Muscle layer of duodenum (tissue), 2 donors: ENCODE results near the gene SLC25A2.
A peak's percentile ranks its signal among the peaks of the same experiment; 100 is the strongest.
"Not testable (repeated sequence)": the region's sequence is repeated elsewhere in the genome, so short reads cannot be mapped to it uniquely, and the experiment has no call there.

Source experiments
- H3K27ac ChIP-seq: one replicate; pipeline ENCODE4 v1.7.0; 2013; ENCODE audit warnings: mild to moderate bottlenecking, low read length
- H3K27me3 ChIP-seq: one replicate; pipeline ENCODE4 v1.7.0; 2013; ENCODE audit warnings: low read depth, mild to moderate bottlenecking, control low read depth, low read length
- H3K36me3 ChIP-seq, 2 donors: one replicate each; pipeline ENCODE4 v1.7.0; 2013; ENCODE audit warnings: low read length in 2 of 2, control low read depth in 1 of 2, mild to moderate bottlenecking in 1 of 2; ENCODE audit not compliant: insufficient read depth in 2 of 2, control insufficient read depth in 1 of 2
- H3K4me1 ChIP-seq, 2 donors: one replicate each; pipeline ENCODE4 v1.7.0; 2013; ENCODE audit warnings: low read length in 2 of 2, mild to moderate bottlenecking in 2 of 2, control low read depth in 1 of 2, moderate library complexity in 1 of 2; ENCODE audit not compliant: insufficient read depth in 2 of 2, control insufficient read depth in 1 of 2
- H3K4me3 ChIP-seq, 2 donors: one replicate each; pipeline ENCODE4 v1.7.0; 2013; ENCODE audit warnings: low read length in 2 of 2, low read depth in 1 of 2, mild to moderate bottlenecking in 1 of 2
- H3K9me3 ChIP-seq, 2 donors: one replicate each; pipeline ENCODE4 v1.7.0; 2013; ENCODE audit warnings: low read length in 2 of 2, control low read depth in 1 of 2, mild to moderate bottlenecking in 1 of 2; ENCODE audit not compliant: control insufficient read depth in 1 of 2
- donor health status: healthy.

The SLC25A2 gene

GRCh38 chr5:141332571-141332970 is 28.7 kb upstream of the SLC25A2 start:
- H3K4me1 ChIP-seq, H3K27ac ChIP-seq, H3K27me3 ChIP-seq, H3K36me3 ChIP-seq: not testable (repeated sequence)
- Histone ChIP-seq H3K9me3 (peaks cover 40 to 75% of the 10 kb centered on the region in 2 donors), H3K4me3 (peak overlapping the region in 1 of 2 donors; percentile 54)

GRCh38 chr5:141330299-141331080 is 26.6 kb upstream of the SLC25A2 start, which contains the start of gene PCDHGA1:
PCDHGA1 (plus strand) TSS chr5:141330514.
- no peak within 1 kb of the TSS for H3K27ac ChIP-seq
- no peaks in the 10 kb centered on the region for H3K27me3 ChIP-seq
- peak within 1 kb of the TSS in 1 of 2 donors; percentile 54 for H3K4me3 ChIP-seq
- no peaks in the 10 kb centered on the region for H3K4me1 ChIP-seq
- peaks cover 50 to 67% of the 10 kb centered on the region in 2 donors for H3K9me3 ChIP-seq
- peaks cover 0 to 3% of the 10 kb centered on the region in 2 donors for H3K36me3 ChIP-seq

- Histone ChIP-seq H3K27me3 (no peaks in the 10 kb centered on the region), H3K4me1 (no peaks in the 10 kb centered on the region), H3K4me3 (peak overlapping the region in 1 of 2 donors; percentile 54), H3K9me3 (peaks cover 37 to 65% of the 10 kb centered on the region in 2 donors), H3K36me3 (peaks cover 0 to 3% of the 10 kb centered on the region in 2 donors), H3K27ac (no peak overlapping the region)
These were observed 24.4 kb upstream of the SLC25A2 start for GRCh38 chr5:141328231-141328630.

GRCh38 chr5:141326088-141326854 is 22.4 kb upstream of the SLC25A2 start:
- Histone ChIP-seq H3K4me1 (no peaks in the 10 kb centered on the region), H3K4me3 (peak overlapping the region; percentile 57 to 60), H3K27ac (peak overlapping the region; percentile 41), H3K9me3 (peaks cover 42 to 53% of the 10 kb centered on the region in 2 donors), H3K36me3 (peaks cover 0 to 3% of the 10 kb centered on the region in 2 donors), H3K27me3 (no peaks in the 10 kb centered on the region)

GRCh38 chr5:141322261-141322660 is 18.4 kb upstream of the SLC25A2 start:
- peaks cover 44 to 46% of the 10 kb centered on the region in 2 donors for H3K9me3 ChIP-seq
- peaks cover 0 to 10% of the 10 kb centered on the region in 2 donors for H3K4me1 ChIP-seq
- no peaks in the 10 kb centered on the region for H3K27me3 ChIP-seq
- peaks cover 13 to 30% of the 10 kb centered on the region in 2 donors for H3K36me3 ChIP-seq
- peak overlapping the region in 1 of 2 donors; percentile 6 for H3K4me3 ChIP-seq
- H3K27ac ChIP-seq, result no peak overlapping the region

- H3K36me3 ChIP-seq, result peaks cover 13 to 47% of the 10 kb centered on the region in 2 donors
- H3K4me1 ChIP-seq, result peaks cover 0 to 10% of the 10 kb centered on the region in 2 donors
- H3K27ac ChIP-seq, result peak within 1 kb of the TSS; percentile 95
- no peaks in the 10 kb centered on the region for H3K27me3 ChIP-seq
- peak within 1 kb of the TSS; percentile 87 to 90 for H3K4me3 ChIP-seq
- peaks cover 47 to 52% of the 10 kb centered on the region in 2 donors for H3K9me3 ChIP-seq
These were observed 16.6 kb upstream of the SLC25A2 start, which contains the start of gene TAF7 for GRCh38 chr5:141320225-141321169. TAF7 (minus strand) TSS chr5:141320784; CDS start chr5:141320044, 740 bp downstream.

- Histone ChIP-seq H3K4me3 (peak overlapping the region; percentile 87 to 90), H3K36me3 (peaks cover 13 to 55% of the 10 kb centered on the region in 2 donors), H3K27ac (no peak overlapping the region), H3K4me1 (peaks cover 0 to 10% of the 10 kb centered on the region in 2 donors), H3K27me3 (no peaks in the 10 kb centered on the region), H3K9me3 (peaks cover 54 to 59% of the 10 kb centered on the region in 2 donors)
These were observed 15.8 kb upstream of the SLC25A2 start for GRCh38 chr5:141319699-141320098.

GRCh38 chr5:141319202-141319601 is 15.4 kb upstream of the SLC25A2 start:
- Histone ChIP-seq H3K27ac (no peak overlapping the region), H3K27me3 (no peaks in the 10 kb centered on the region), H3K4me1 (peaks cover 0 to 10% of the 10 kb centered on the region in 2 donors), H3K9me3 (peaks cover 58 to 60% of the 10 kb centered on the region in 2 donors), H3K36me3 (peaks cover 13 to 58% of the 10 kb centered on the region in 2 donors), H3K4me3 (peak overlapping the region; percentile 87 to 90)

- Histone ChIP-seq H3K9me3 (peaks cover 64 to 75% of the 10 kb centered on the region in 2 donors), H3K4me3 (peak overlapping the region in 1 of 2 donors; percentile 37), H3K4me1 (peaks cover 0 to 10% of the 10 kb centered on the region in 2 donors), H3K36me3 (peaks cover 13 to 78% of the 10 kb centered on the region in 2 donors)
- H3K27ac ChIP-seq, H3K27me3 ChIP-seq: not testable (repeated sequence)
These were observed 13.1 kb upstream of the SLC25A2 start for GRCh38 chr5:141316963-141317362.

- H3K4me1 ChIP-seq, result no peaks in the 10 kb centered on the region
- H3K27me3 ChIP-seq, result no peaks in the 10 kb centered on the region
- H3K4me3 ChIP-seq, result peak overlapping the region in 1 of 2 donors; percentile 42
- peaks cover under 1 to 70% of the 10 kb centered on the region in 2 donors for H3K36me3 ChIP-seq
- peaks cover 60 to 81% of the 10 kb centered on the region in 2 donors for H3K9me3 ChIP-seq
- no peak overlapping the region for H3K27ac ChIP-seq
These were observed 9.9 kb upstream of the SLC25A2 start for GRCh38 chr5:141313711-141314110.
